Stimulated activated CD4-positive, alpha-beta T cell treated with anti-CD3 and anti-CD28 coated beads, TNF-alpha, amount 100 ng/mL, for 4 hours (primary cell): ENCODE data around the gene MAGI3.
"Not testable (repeated sequence)": the region's sequence is repeated elsewhere in the genome, so short reads cannot be mapped to it uniquely, and the experiment has no call there.

Source experiments
- DNase-seq, 3 experiments: peaks; one replicate each; pipeline ENCODE4 v3.0.0-alpha.2; 2020; ENCODE audit warnings: low read depth in 3 of 3

MAGI3 gene

GRCh38 chr1:113439277-113439670 lies 49.0 kb downstream of the MAGI3 start:
- no peak for DNase-seq

GRCh38 chr1:113442131-113442530 lies 51.8 kb downstream of the MAGI3 start:
- no peak for DNase-seq

DNA sequence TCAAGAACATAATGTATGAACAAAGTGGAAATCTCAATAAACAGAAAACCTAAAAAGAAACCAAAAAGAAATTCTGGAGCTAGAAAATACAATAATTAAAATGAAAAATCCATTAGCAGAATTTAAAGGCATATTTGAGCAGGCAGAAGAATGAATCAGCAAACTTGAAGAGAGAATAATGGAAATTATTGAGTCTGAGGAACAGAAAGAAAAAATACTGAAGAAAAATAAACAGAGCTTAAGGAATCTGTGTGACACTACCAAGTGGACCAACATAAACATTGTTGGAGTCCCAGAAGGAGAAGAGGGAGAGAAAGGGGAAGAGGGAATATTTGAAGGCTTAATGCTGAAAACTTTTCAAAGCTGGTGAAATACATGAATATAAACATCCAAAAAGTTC lies 54.5 kb downstream of the MAGI3 start:
- no peak for DNase-seq

- DNase-seq, result no peak
Observed at GRCh38 chr1:113451710-113452109, 61.4 kb downstream of the MAGI3 start.

GRCh38 chr1:113452921-113453770 lies 62.8 kb downstream of the MAGI3 start:
- DNase-seq, result no peak

GRCh38 chr1:113453771-113454083 lies 63.4 kb downstream of the MAGI3 start:
- DNase-seq, result no peak

GRCh38 chr1:113455374-113455773 lies 65.1 kb downstream of the MAGI3 start:
- no peak for DNase-seq

- DNase-seq, result no peak
Observed at GRCh38 chr1:113456967-113457366, 66.7 kb downstream of the MAGI3 start.

GRCh38 chr1:113459279-113459678 lies 69.0 kb downstream of the MAGI3 start:
- no peak for DNase-seq

GRCh38 chr1:113467991-113468390 lies 77.7 kb downstream of the MAGI3 start:
- no peak for DNase-seq

- DNase-seq, result not testable (repeated sequence)
Observed at GRCh38 chr1:113478427-113479195, 88.3 kb downstream of the MAGI3 start.

GRCh38 chr1:113479713-113480676 lies 89.7 kb downstream of the MAGI3 start:
- DNase-seq, result no peak

- DNase-seq, result not testable (repeated sequence)
Observed at GRCh38 chr1:113485131-113485530, 94.8 kb downstream of the MAGI3 start.

- no peak for DNase-seq
Observed at GRCh38 chr1:113488576-113489177, 98.4 kb downstream of the MAGI3 start.

DNA sequence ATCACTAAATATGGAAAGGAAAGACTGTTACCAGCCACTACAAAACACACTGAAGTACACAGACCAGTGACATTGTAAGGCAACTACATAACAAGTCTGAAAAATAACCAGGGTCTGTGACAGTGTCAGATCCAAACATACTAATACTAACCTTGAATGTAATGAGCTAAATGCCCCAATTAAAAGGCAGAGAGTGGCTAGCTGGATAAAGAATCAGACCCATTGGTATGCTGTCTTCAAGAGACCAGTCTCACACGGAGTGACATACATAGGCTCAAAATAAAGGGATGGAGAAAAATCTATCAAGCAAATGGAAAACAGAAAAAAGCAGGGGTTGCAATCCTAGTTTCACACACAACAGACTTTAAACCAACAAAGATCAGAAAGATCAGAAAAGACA lies 100.1 kb downstream of the MAGI3 start:
- no peak for DNase-seq

DNA sequence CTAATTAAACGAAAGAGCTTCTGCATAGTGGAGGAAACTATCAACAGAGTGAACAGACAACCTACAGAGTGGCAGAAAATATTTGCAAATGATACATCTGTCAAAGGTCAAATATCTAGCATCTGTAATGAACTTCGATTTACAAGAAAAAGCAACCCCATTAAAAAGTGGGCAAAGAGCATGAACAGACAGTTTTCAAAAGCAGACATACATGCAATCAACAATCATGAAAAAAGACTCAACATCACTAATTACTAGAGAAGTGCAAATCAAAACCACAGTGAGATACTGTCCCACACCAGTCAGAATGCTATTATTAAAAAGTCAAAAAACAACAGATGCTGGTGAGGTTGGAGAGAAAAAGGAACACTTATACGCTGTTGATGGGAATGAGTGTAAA lies 103.2 kb downstream of the MAGI3 start:
- DNase-seq, result no peak

DNA sequence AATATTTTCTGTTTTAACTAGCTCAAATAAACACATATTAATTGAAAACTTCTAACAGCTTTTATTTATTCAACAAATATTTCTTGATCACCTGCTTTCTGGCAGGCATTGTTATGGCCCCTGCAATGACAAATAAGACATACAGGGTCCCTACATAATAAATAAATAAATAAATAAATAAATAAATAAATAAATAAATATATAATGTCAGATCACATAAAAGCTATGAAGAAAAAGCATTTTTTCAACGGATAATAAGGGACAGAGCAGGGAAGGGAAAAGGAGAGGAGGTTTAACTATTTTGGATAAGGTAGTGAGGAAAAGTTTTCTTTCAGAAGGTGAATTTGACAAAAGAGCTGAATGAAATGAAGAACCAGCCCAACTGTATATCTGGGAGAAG lies 115.0 kb downstream of the MAGI3 start:
- no peak for DNase-seq

DNA sequence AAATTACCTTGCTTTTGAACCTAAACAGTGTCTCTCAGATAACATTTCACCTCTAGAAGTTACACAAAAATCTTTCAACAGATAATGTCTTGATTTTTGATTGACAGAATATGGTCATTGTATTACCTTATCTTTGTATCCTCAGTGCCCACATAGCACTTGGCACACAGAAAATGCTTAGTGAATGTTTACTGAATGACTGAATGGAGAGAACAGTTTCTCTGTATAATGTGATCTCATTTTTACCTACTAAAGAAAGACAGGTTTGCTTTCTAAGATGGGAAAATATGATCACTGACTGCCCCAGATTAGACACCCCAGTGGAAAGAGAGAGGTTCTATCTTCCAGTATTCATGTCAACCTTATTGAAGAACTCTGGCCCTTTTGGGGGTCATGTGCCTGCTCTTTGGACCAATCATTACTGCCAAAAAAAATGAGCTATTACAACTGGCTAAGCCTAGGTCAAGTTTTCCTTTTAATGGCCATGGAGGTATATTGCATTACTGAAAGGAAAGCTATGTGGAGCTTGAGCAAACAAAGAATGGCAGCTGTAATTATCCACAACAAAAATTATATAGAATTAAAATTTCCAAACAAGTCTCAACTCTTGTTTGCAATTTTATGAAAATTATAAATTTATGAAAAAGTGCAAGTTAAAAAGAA lies 117.4 kb downstream of the MAGI3 start:
- no peak for DNase-seq

DNA sequence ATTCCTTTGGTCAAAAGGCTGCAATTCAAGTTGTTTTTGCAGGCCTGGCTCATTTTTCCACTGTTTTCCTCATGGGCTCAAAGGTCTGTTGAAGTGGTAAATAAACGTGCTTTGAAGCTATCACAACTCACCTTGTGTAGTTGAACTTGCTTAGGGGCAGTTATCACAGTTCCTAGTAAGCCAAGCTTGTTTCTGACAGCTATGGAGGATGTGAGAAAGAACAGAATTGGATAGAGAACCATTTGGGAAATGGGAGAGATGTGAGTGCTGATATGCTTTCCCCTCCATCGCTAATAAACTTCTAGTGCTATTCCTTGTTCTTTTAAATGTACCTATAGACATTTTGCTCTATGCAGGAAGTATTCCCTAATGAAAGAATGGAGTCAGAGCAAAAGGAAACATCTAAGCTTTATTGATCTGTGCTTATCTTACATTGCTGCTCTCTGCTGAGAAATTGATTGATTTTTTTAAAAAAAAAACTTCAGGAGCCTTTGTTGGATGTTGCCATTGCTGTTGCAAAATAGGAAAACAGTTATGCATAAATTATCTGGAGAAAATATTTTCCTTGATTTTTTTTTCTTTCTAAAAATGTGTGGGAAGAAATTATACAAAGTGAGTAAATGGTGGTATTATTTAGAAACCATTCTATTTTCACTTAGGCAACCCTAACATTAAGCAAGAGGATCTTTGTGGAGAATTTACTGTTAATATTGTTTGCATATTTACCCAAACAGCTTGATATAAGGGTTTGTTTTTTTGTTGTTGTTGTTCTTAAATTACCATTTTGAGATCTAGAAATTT lies 118.2 kb downstream of the MAGI3 start:
- no peak for DNase-seq

- DNase-seq, result not testable (repeated sequence)
Observed at GRCh38 chr1:113509766-113510165, 119.5 kb downstream of the MAGI3 start.
